NT2/D1 (cell line): ENCODE results near the gene NTF3.

Experiments used
- SUZ12 ChIP-seq: IDR thresholded peaks from 2 replicates; pipeline ENCODE4 v1.6.1; 2011; ENCODE audit not compliant: insufficient read length, insufficient read depth; ENCODE audit errors: extremely low read depth
- YY1 ChIP-seq: IDR thresholded peaks from 2 replicates; pipeline ENCODE4 v1.6.1; 2011; ENCODE audit not compliant: insufficient read length, insufficient read depth
- ZNF274 ChIP-seq: IDR thresholded peaks from 2 replicates; pipeline ENCODE4 v1.6.1; 2011; ENCODE audit warnings: mild to moderate bottlenecking, low read depth, low read length

GRCh38 chr12:5509102-5509501, 77.2 kb downstream of the NTF3 start:
- TF ChIP-seq YY1: no peak
- TF ChIP-seq SUZ12: no peak
- TF ChIP-seq ZNF274: no peak
